Endothelial cell of umbilical vein (primary cell): ENCODE data around the gene PPP1R3G. TPM values are rescaled to one million over a fixed set of nuclear protein-coding genes. Genes with fewer than 3 reads are reported as not detected.

Experiments
- BruUV-seq: library from RNA; stranded (reverse); fragments of 400-500 nt; replicated peaks from 2 replicates; lab custom pipeline; 2021; lab: Mats Ljungman, UMichigan
- CTCF ChIA-PET: fragments of 300-600, 350-600 bp; sonication (Branson Sonifier 250); formaldehyde crosslinking; loops from one replicate; lab custom pipeline; 2021; ENCODE audit warnings: antibody characterized with exemption, inconsistent platforms; lab: Charles Lee
- POLR2A ChIA-PET: fragments of 300-600, 350-600 bp; sonication (Branson Sonifier 250); formaldehyde crosslinking; loops from one replicate; lab custom pipeline; 2021; ENCODE audit warnings: antibody characterized with exemption, inconsistent platforms; lab: Charles Lee
- DNase-seq: peaks from one replicate; pipeline ENCODE4 v3.0.0-alpha.2; 2011; ENCODE audit warnings: low read depth, low spot score
- FAIRE-seq: peaks from 2 replicates; lab custom pipeline; 2011; peaks lifted over from hg19 to GRCh38; lab: Jason Lieb, UNC
- H2AFZ ChIP-seq: 2 replicates; pipeline ENCODE4 v1.6.0; 2012; ENCODE audit warnings: low read depth, low read length, control low read depth, inconsistent platforms
- H3K27ac ChIP-seq: 2 replicates; pipeline ENCODE4 v1.5.1; 2011; ENCODE audit warnings: low read depth, mild to moderate bottlenecking, control low read depth, low read length, moderate library complexity; ENCODE audit not compliant: insufficient read depth
- H3K27me3 ChIP-seq, 2 experiments: 2 replicates each; pipeline versions ENCODE4 v1.6.0 to v1.6.1; 2011; ENCODE audit warnings: low read length in 2 of 2, mixed read lengths in 1 of 2; ENCODE audit not compliant: control insufficient read depth in 2 of 2, insufficient read depth in 2 of 2
- H3K36me3 ChIP-seq, 2 experiments: 2 replicates in 1 of 2; 3 replicates in 1 of 2; pipeline ENCODE4 v1.5.1; 2011; ENCODE audit warnings: low read length in 2 of 2, mild to moderate bottlenecking in 1 of 2, moderate library complexity in 1 of 2; ENCODE audit not compliant: control insufficient read depth in 2 of 2, insufficient read depth in 2 of 2; ENCODE audit errors: extremely low read depth in 1 of 2
- H3K4me1 ChIP-seq: 3 replicates; pipeline ENCODE4 v1.5.1; 2011; ENCODE audit warnings: mild to moderate bottlenecking, low read length; ENCODE audit not compliant: control insufficient read depth, insufficient read depth; ENCODE audit errors: extremely low read depth
- H3K4me2 ChIP-seq: 2 replicates; pipeline ENCODE4 v1.6.1; 2011; ENCODE audit warnings: low read length, control low read depth, mixed read lengths; ENCODE audit not compliant: insufficient read depth
- H3K4me3 ChIP-seq, 3 experiments: fragments of 200-600 bp in 1 of 3; sonication (generic), shearing (Covaris generic) in 1 of 3; replicated peaks in 1 of 3; 2 replicates each; pipeline ENCODE4 v1.5.1; 2011 to 2016; ENCODE audit warnings: control low read depth in 3 of 3, low read length in 3 of 3, mild to moderate bottlenecking in 2 of 3, inconsistent platforms in 1 of 3, low read depth in 1 of 3, moderate library complexity in 1 of 3; ENCODE audit not compliant: insufficient read depth in 1 of 3
- H3K79me2 ChIP-seq: 2 replicates; pipeline ENCODE4 v1.6.0; 2012; ENCODE audit warnings: low read length, inconsistent platforms; ENCODE audit not compliant: control insufficient read depth, insufficient read depth
- H3K9ac ChIP-seq: replicated peaks from 2 replicates; pipeline ENCODE3; 2011; ENCODE audit warnings: low read length, control low read depth; ENCODE audit not compliant: insufficient read depth; ENCODE audit errors: extremely low read depth
- H3K9me1 ChIP-seq: replicated peaks from 3 replicates; pipeline ENCODE4 v1.6.0; 2011; ENCODE audit warnings: mild to moderate bottlenecking, low read length; ENCODE audit not compliant: control insufficient read depth, insufficient read depth; ENCODE audit errors: extremely low read depth
- H3K9me3 ChIP-seq: replicated peaks from 2 replicates; pipeline ENCODE4 v1.5.1; 2012; ENCODE audit warnings: low read length, inconsistent platforms; ENCODE audit not compliant: control insufficient read depth, insufficient read depth
- H4K20me1 ChIP-seq: replicated peaks from 2 replicates; pipeline ENCODE3; 2011; ENCODE audit warnings: mild to moderate bottlenecking, low read length; ENCODE audit not compliant: control insufficient read depth, insufficient read depth; ENCODE audit errors: extremely low read depth
- EZH2 ChIP-seq: IDR thresholded peaks from 2 replicates; pipeline ENCODE4 v1.6.1; 2012; ENCODE audit warnings: borderline replicate concordance, low read depth, mild to moderate bottlenecking, moderate library complexity, low read length, inconsistent platforms; ENCODE audit not compliant: severe bottlenecking
- FOS ChIP-seq: IDR thresholded peaks from 2 replicates; pipeline ENCODE4 v1.6.1; 2011; ENCODE audit warnings: mild to moderate bottlenecking, low read length, moderate library complexity, borderline replicate concordance; ENCODE audit not compliant: insufficient read depth
- GATA2 ChIP-seq: IDR thresholded peaks from 2 replicates; pipeline ENCODE4 v1.7.0; 2011; ENCODE audit warnings: low read depth, mild to moderate bottlenecking, moderate library complexity, mixed read lengths, low read length; ENCODE audit not compliant: insufficient read length, insufficient read depth
- JUN ChIP-seq: IDR thresholded peaks from 2 replicates; pipeline ENCODE4 v1.6.1; 2011; ENCODE audit warnings: borderline replicate concordance, low read depth; ENCODE audit not compliant: insufficient read length, insufficient read depth
- MAX ChIP-seq: IDR thresholded peaks from 2 replicates; pipeline ENCODE4 v1.6.1; 2011; ENCODE audit not compliant: insufficient read depth, insufficient read length
- MYC ChIP-seq: IDR thresholded peaks from one replicate; pipeline ENCODE4 v1.6.1; 2011; ENCODE audit warnings: mild to moderate bottlenecking, low read depth, low read length
- POLR2A ChIP-seq: IDR thresholded peaks from 2 replicates; pipeline ENCODE4 v1.6.1; 2012; ENCODE audit warnings: low read depth, mild to moderate bottlenecking, control low read depth, low read length
- POLR2AphosphoS5 ChIP-seq: IDR thresholded peaks from 2 replicates; pipeline ENCODE4 v1.6.1; 2012; ENCODE audit warnings: low read depth, mild to moderate bottlenecking, control low read depth, low read length, moderate library complexity; ENCODE audit not compliant: insufficient read depth
- dilution Hi-C: fragments of 300-500 bp; cut with MboI; formaldehyde crosslinking; loops from one replicate; pipeline ENCODE4 v1.15.0; 2019; ENCODE audit warnings: low sequenced_read_pairs; ENCODE audit not compliant: extremely low pct_ligation_motif_present
- intact Hi-C: fragments of 100-400 bp; cut with micrococcal nuclease; formaldehyde crosslinking; loops from one replicate; pipeline ENCODE4 v1.10.0; 2022
- polyA plus RNA-seq, 4 experiments: library from polyadenylated mRNA; depleted of rRNA in 3 of 4; stranded (reverse) in 3 of 4; unstranded in 1 of 4; fragments of >200 nt; gene quantifications; 2 replicates each; pipeline versions ENCODE4 v1.2.1 to v1.2.3, GENCODE V29; 2011 to 2012; ENCODE audit warnings: missing spikeins in 1 of 4
- total RNA-seq: library from RNA; stranded (reverse); gene quantifications from 2 replicates; pipeline ENCODE4 v1.2.3, GENCODE V29; 2021
- TF ChIP-seq, protein P1 (sequence below), 2 donors: IDR thresholded peaks; 1 replicate in 1 of 2; 2 replicates in 1 of 2; pipeline ENCODE4 v1.5.1; 2011; ENCODE audit warnings: low read length in 2 of 2, mild to moderate bottlenecking in 2 of 2, moderate library complexity in 2 of 2, control low read depth in 1 of 2, inconsistent platforms in 1 of 2, low read depth in 1 of 2; ENCODE audit not compliant: insufficient read depth in 1 of 2; ENCODE audit errors: extremely low read depth in 1 of 2

Gene PPP1R3G
- total and polyA plus RNA-seq, 2 donors (not counting 3 experiments of a cell fraction or from before 2014, with no cell fraction given): 0.04 to 0.09 TPM

GRCh38 chr6:5080574-5080973, 4.6 kb upstream of the PPP1R3G start:
- Histone ChIP-seq H3K9ac (no peak overlapping the region), H3K4me3 (no peak overlapping the region), H3K4me1 (peaks cover 9% of the 10 kb centered on the region), H3K79me2 (no peaks in the 10 kb centered on the region), H3K36me3 (no peaks in the 10 kb centered on the region), H3K9me3 (no peaks in the 10 kb centered on the region), H4K20me1 (no peaks in the 10 kb centered on the region), H3K27me3 (peaks cover 0 to 5% of the 10 kb centered on the region in 2 experiments), H3K4me2 (no peak overlapping the region), H3K27ac (no peak overlapping the region), H3K9me1 (no peaks in the 10 kb centered on the region), H2AFZ (no peak overlapping the region)
- no peak for TF ChIP-seq MYC
- no peak for TF ChIP-seq MAX
- no peak for TF ChIP-seq POLR2A
- TF ChIP-seq FOS: no peak
- no peak for TF ChIP-seq POLR2AphosphoS5
- TF ChIP-seq EZH2: no peak
- no peak for TF ChIP-seq JUN
- TF ChIP-seq, protein P1, sequence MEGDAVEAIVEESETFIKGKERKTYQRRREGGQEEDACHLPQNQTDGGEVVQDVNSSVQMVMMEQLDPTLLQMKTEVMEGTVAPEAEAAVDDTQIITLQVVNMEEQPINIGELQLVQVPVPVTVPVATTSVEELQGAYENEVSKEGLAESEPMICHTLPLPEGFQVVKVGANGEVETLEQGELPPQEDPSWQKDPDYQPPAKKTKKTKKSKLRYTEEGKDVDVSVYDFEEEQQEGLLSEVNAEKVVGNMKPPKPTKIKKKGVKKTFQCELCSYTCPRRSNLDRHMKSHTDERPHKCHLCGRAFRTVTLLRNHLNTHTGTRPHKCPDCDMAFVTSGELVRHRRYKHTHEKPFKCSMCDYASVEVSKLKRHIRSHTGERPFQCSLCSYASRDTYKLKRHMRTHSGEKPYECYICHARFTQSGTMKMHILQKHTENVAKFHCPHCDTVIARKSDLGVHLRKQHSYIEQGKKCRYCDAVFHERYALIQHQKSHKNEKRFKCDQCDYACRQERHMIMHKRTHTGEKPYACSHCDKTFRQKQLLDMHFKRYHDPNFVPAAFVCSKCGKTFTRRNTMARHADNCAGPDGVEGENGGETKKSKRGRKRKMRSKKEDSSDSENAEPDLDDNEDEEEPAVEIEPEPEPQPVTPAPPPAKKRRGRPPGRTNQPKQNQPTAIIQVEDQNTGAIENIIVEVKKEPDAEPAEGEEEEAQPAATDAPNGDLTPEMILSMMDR (IDR thresholded peaks at IDR 0.05; ENCODE audit: extremely low read depth in 1 of 2, insufficient read depth in 1 of 2, low read depth in 1 of 2, low read length in 2 of 2): no peak
- no peak for TF ChIP-seq GATA2
- intact Hi-C loops: no loop called here
- dilution Hi-C loops: no loop called here
- POLR2A ChIA-PET: no interaction called here
- FAIRE-seq: no peak
- no peak for DNase-seq
- no TSS peak for BruUV-seq
- CTCF ChIA-PET: no interaction called here
